C1 segment of cervical spinal cord (tissue), 14 donors: ENCODE results near the gene SPRYD3.
"Not testable (repeated sequence)": the region's sequence is repeated elsewhere in the genome, so short reads cannot be mapped to it uniquely, and the experiment has no call there.

ENCODE experiments used
- DNase-seq, 14 donors: peaks; one replicate each; lab custom pipeline; 2025; lab: John Stamatoyannopoulos, UW

SPRYD3 gene

GRCh38 chr12:53051881-53052412 lies 27.2 kb downstream of the SPRYD3 start:
- DNase-seq, result no peak

DNA sequence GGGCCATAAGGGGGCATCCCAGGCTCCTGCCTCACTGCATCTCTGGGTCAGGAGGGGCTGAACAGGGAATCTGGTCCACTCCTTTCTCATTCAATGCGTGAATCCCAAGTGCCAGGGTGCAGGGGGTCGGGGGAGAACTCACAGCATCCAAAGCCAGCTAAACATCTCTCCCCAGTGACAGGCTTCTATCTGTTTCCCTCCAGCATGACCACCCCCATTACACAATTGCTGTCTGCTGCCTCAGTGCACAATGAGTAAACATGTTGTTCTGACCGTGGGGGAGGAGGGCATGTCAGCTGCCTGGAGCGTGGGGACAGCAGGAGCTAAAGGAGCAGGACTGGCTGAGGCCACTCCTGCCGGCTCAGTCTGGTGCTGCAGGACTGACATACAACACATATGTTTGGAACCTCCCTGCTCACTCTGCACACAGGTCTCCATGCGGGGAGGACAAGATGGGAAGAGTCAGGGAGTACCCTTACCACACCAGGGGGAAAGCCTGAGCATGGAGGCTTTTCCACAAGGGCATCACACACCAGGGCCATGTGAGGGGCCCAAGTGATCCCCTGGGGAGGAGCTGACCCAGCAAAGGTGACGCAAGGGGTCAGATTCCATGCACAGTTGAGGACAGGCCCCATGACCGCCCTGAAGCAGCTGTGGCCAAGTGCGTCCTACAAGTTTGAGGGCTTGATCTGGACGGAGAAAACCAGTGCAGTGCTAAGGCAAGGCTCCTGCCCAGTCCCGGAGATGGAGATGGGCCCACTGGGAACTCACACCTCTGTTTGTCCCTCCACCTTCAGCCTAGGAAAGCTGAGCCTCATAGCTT lies 27.9 kb downstream of the SPRYD3 start:
- DNase-seq, result peak in 13 of 14 donors; percentile 39 to 92 (median 83)

DNA sequence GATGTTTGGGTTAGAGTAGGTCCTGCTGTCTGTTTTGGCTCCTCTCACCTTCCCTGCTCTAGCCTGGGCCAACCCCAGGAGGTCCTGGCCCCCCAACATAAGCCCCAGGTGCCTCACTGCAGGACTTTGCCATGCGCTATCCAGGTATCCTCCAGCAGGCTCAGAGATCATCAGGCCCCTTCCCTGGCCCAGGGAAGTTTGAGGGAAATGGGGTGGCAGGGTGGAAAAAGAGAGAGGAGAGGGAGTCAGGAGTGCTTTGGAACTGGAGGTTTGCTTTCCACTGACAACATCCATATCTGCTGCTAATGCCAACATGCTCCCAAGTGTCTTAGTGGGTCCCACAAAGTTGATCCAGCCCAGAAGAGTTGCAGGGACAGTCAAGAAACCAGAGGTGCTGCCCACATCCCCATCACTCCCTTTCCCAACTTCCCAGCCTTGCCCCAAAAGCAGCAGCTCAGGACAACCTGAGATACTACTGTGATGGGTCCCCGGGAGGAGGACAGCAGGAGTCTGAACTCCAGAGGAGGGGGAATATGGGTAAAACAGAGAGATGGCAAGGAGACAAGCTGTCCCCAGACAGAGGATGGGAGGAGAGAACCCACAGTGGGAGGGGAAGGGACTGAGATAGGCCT lies 28.6 kb downstream of the SPRYD3 start:
- peak in 2 of 14 donors; percentile 62 to 70 for DNase-seq

GRCh38 chr12:53049571-53050318 lies 29.4 kb downstream of the SPRYD3 start, which contains the start of gene TNS2:
TSS of gene TNS2 (plus strand) at chr12:53050065. CDS start at chr12:53050186, 121 bp downstream.
- DNase-seq, result peak in 5 of 14 donors; percentile 21 to 72 (median 54)

GRCh38 chr12:53048780-53049401 lies 30.3 kb downstream of the SPRYD3 start:
- peak in 6 of 14 donors; percentile 47 to 73 (median 56) for DNase-seq

GRCh38 chr12:53048033-53048779 lies 31.0 kb downstream of the SPRYD3 start:
- peak in 12 of 14 donors; percentile 64 to 88 (median 76) for DNase-seq

GRCh38 chr12:53047221-53048032 lies 31.8 kb downstream of the SPRYD3 start:
- peak in 12 of 14 donors; percentile 56 to 89 (median 80) for DNase-seq

GRCh38 chr12:53046655-53047220 lies 32.5 kb downstream of the SPRYD3 start:
- peak in 12 of 14 donors; percentile 66 to 91 (median 82) for DNase-seq

DNA sequence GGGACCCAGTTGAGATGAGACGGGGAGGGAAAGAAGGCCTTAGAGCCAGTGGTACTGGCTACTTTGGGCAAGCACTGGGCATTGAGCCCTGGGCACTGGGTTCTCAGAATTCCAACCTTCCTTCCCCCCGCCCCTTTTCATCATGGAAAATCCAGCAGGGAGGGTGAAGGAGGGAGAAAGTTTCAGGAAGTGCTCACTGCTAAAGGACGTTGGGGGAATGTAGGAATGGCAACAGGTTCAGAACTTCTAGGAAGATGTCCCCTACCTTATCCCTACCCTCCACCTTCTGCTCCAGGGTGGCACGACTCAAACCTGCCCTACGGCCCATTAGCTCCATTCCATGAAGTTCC lies 33.5 kb downstream of the SPRYD3 start:
- no peak for DNase-seq

DNA sequence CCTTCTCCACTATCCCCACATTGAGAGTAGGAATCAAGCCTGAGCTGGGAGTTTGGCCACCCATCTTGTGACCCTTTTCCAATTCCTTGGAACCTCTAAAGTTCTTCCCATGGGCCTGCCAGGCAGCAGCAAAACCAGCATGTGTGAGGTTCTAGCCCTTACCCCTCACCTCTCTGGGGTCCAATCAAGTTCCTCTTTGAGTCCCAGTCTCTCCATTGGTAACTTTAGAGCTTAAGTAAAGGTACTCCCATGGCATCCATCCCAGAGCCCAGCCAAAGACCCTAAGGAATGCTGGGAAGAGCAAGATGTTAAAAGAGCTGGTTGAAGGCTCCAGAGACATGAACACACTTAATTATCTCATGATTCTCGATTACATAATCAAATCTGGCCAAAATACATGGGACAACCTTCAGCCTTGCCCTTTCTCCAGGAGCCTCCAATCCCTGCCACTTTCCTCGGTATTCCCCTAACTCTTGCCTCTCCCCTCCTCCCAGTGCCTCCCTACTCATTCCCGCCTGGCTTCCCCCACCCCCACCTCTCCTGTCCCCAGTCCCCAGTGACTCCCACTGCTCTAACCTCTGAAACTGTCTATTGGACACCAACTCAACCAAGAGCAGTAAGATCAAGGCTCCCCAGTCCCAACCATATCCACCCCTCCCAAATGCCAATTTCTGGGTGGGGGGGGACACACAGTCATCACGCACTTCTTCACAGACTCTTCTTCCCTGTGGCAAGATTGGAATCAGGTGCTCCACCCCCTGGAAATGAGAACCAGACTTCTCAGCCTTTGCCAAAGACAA lies 34.1 kb downstream of the SPRYD3 start:
- DNase-seq, result no peak

- DNase-seq, result peak in 9 of 14 donors; percentile 39 to 78 (median 64)
Observed at GRCh38 chr12:53044052-53044581, 35.1 kb downstream of the SPRYD3 start.

GRCh38 chr12:53042607-53043454 lies 36.4 kb downstream of the SPRYD3 start:
- peak in 1 of 14 donors; percentile 46 for DNase-seq

DNA sequence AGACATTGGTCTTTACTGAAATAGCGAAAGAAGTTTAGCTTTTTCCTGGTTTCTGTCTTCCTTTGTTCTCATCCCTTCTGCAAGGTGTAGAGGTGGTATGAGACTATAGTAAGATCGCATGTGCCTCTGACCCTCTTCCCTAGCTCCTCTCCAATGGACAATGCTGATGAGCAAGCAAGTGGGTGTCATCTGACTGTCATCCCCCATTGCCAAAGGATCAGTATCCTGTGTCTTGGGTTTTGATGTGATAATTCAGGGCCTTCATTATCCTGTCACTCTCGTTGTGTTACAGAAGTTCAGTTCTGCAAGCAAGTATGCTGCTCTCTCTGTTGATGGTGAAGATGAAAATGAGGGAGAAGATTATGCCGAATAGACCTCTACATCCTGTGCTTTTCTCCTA lies 39.3 kb downstream of the SPRYD3 start:
- DNase-seq, result no peak

DNA sequence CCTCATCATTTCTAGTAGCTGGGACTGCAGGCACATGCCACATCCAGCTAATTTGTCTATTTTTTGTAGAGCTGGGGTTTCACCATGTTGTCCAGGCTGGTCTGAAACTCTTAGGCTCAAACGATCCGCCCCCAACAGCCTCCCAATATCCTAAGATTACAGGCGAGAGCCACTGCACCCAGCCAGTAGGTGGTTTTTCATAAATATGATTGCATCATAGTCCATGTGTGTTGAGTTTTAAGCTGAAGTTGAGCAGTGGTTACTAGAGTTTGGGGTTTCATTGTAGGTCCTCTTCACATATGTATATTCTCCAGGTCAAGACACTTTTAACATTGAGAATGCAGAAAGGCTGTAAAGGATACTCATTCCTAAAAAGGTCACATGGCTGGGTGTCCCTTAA lies 42.4 kb downstream of the SPRYD3 start:
- no peak for DNase-seq

DNA sequence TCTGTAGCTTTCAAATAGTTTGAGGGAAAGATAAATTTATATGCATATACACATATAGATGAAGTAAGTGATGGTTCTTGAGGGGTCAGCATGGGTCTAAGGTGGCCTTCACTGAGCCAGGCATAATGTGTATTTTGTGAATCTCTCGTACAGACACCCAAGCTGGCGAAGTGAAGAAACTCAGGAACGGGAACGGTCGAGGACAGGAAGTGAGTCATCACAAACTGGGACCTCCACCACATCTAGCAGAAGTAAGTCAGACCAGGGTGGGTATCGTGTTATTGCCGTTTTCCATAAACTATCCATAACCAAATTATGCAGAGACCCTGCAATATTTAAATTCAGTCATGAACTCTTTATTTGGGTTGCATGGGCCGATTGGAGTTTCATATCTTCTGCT lies 44.7 kb downstream of the SPRYD3 start:
- DNase-seq, result no peak

- not testable (repeated sequence) for DNase-seq
Observed at GRCh38 chr12:53033832-53034231, 45.4 kb downstream of the SPRYD3 start.

DNA sequence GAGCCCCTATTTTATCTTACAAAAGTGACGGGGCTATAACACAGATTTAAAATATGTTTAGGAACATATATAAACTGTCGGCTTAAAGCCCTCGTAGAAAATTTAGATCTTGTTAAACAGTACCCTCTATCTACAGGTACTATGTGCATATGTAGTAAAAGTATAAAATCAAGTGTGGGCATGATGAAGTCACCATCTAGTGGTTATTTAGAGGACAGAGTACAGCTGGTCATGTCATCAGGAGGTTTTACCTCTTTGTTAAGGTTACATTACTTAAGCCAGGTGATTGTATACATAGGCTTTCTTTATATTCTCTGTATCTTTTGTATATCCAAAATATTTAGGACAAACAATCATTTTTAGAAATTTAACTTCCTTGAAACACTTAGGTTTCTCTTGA lies 47.6 kb downstream of the SPRYD3 start:
- DNase-seq, result no peak
